Thymus (tissue), 14 donors: ENCODE data around the gene CXorf58. TPM values are rescaled to one million over a fixed set of nuclear protein-coding genes. Genes with fewer than 3 reads are reported as not detected.
"Not testable (repeated sequence)": the region's sequence is repeated elsewhere in the genome, so short reads cannot be mapped to it uniquely, and the experiment has no call there.

ENCODE experiments used
- DNase-seq, 9 donors: peaks; one replicate each; pipeline ENCODE4 v3.0.0-alpha.2; 2013; ENCODE audit warnings: low spot score in 9 of 9, low read depth in 6 of 9, missing footprints in 1 of 9
- H3K27ac ChIP-seq, 2 donors: one replicate each; pipeline ENCODE4 v1.5.1; 2013; ENCODE audit warnings: control low read depth in 1 of 2, low read depth in 1 of 2, low read length in 1 of 2, mild to moderate bottlenecking in 1 of 2, moderate library complexity in 1 of 2
- H3K27me3 ChIP-seq, 2 donors: one replicate each; pipeline ENCODE4 v1.5.1; 2013; ENCODE audit warnings: low read length in 1 of 2; ENCODE audit not compliant: control insufficient read depth in 2 of 2, insufficient read depth in 1 of 2
- H3K36me3 ChIP-seq, 2 donors: one replicate each; pipeline ENCODE4 v1.5.1; 2013; ENCODE audit warnings: low read length in 1 of 2, mild to moderate bottlenecking in 1 of 2, moderate library complexity in 1 of 2; ENCODE audit not compliant: control insufficient read depth in 2 of 2, insufficient read depth in 2 of 2
- H3K4me1 ChIP-seq, 2 donors: one replicate each; pipeline ENCODE4 v1.5.1; 2013; ENCODE audit warnings: low read length in 2 of 2; ENCODE audit not compliant: control insufficient read depth in 2 of 2, insufficient read depth in 2 of 2
- H3K4me3 ChIP-seq, 2 donors: one replicate each; pipeline ENCODE4 v1.5.1; 2013; ENCODE audit warnings: low read length in 2 of 2, control low read depth in 1 of 2, mild to moderate bottlenecking in 1 of 2
- H3K9me3 ChIP-seq, 2 donors: one replicate each; pipeline ENCODE4 v1.5.1; 2013; ENCODE audit warnings: low read length in 1 of 2, mild to moderate bottlenecking in 1 of 2; ENCODE audit not compliant: control insufficient read depth in 2 of 2, insufficient read depth in 1 of 2
- WGBS: extraction: QIAGEN DNeasy Blood & Tissue Kit; methylation state at CpG from one replicate; pipeline ENCODE4 v1.1.7; 2013; 5-methylcytosine and 5-hydroxymethylcytosine counted together
- long read RNA-seq, 10 donors: transcript quantifications; one replicate each; lab custom pipeline, GENCODE V29; 2026
- polyA plus RNA-seq: library from polyadenylated mRNA; stranded (reverse); fragments of 200-250 nt; gene quantifications from one replicate; pipeline ENCODE4 v1.2.3, GENCODE V29; 2013
- total RNA-seq: library from RNA; stranded (reverse); fragments of 120-200 nt; gene quantifications from one replicate; pipeline ENCODE4 v1.2.4, GENCODE V29; 2013
- donor health status: healthy.

CXorf58 gene
- total RNA-seq (0.09 TPM), polyA plus RNA-seq (0.18 TPM)
- long read RNA-seq, donor 1: 0 reads
- long read RNA-seq, donor 2: 0 reads
- long read RNA-seq, donor 3: 0 reads
- long read RNA-seq, donor 4, partial matches to known transcripts: 55 of 55 reads
- long read RNA-seq, donor 4, other reads (novel, unspliced or antisense): 0 of 55 reads
- long read RNA-seq, donor 5: 0 reads
- long read RNA-seq, donor 6: 0 reads
- long read RNA-seq, donor 7: 0 reads
- long read RNA-seq, donor 8, partial matches to known transcripts: 7 of 7 reads
- long read RNA-seq, donor 8, other reads (novel, unspliced or antisense): 0 of 7 reads
- long read RNA-seq, donor 9: 0 reads
- long read RNA-seq, donor 10: 0 reads

- Histone ChIP-seq H3K4me1 (peaks cover 0 to 5% of the 10 kb centered on the region in 2 donors), H3K36me3 (no peaks in the 10 kb centered on the region), H3K27me3 (peaks cover 0 to 3% of the 10 kb centered on the region in 2 donors), H3K4me3 (peak within 1 kb of the TSS; percentile 52 to 58), H3K9me3 (no peaks in the 10 kb centered on the region), H3K27ac (peak within 1 kb of the TSS; percentile 80 to 91)
- under 1% methylated on average over 81 of the region's 81 CpGs for WGBS
- DNase-seq: peak; percentile 64 to 95 (median 82)
Observed at GRCh38 chrX:23907498-23908218, at the start of gene CXorf58, which contains the start of gene APOO. Gene CXorf58, plus strand, starts transcription at chrX:23908006. Its CDS starts 2,297 bp downstream, at chrX:23910303. Gene APOO, minus strand, starts transcription at chrX:23907938. Its CDS starts 236 bp downstream, at chrX:23907702.

DNA sequence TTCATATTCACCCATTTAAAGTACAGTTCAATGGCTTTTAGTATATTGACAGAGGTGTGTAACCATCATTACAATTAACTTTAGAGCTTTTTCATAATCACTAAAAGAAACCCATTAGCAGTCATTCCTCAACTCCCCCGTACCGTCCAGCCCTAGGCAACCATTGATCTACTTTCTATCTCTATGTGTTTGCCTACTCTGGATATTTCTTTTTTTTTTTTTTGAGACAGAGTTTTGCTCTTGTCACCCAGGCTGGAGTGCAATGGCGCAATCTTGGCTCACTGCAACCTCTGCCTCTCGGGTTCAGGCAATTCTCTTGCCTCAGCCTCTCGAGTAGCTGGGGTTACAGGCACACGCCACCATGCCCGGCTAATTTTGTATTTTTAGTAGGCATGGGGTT, 48.6 kb upstream of the CXorf58 start:
- 97% methylated on average over 7 of the region's 7 CpGs for WGBS
- H3K4me3 ChIP-seq, H3K27ac ChIP-seq, H3K27me3 ChIP-seq, H3K9me3 ChIP-seq, H3K4me1 ChIP-seq, DNase-seq, H3K36me3 ChIP-seq: not testable (repeated sequence)

DNA sequence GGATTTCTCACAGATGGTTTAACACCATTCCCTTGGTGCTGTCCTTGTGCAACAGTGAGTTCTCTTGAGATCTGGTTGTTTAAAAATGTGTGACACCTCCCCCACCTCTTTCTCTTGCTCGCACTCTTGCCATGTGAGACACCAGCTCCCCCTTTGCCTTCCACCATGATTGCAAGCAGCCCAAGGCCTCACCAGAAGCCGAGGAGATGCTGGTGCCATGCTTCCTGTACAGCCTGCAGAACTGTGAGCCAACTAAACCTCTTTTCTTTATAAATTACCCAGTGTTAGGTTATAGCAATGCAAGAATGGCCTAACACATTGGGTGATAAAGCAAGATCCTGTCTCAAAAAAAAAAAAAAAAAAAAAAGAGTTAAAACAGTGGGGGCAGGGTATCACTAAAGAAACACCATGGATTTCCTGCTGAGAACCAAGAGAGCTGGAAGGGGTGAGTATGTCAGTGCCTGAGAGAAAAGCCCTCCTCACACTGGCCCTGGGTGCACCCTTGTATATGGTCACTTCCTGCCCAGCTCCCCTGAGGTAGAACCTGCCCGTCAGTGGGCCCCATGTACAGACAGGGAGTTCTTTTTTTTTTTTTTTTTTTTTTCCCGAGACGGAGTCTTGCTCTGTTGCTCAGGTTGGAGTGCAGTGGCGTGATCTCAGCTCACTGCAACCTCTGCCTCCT, 46.5 kb upstream of the CXorf58 start:
- H3K9me3 ChIP-seq: no peaks in the 10 kb centered on the region
- H3K27ac ChIP-seq: no peak overlapping the region
- no peaks in the 10 kb centered on the region for H3K36me3 ChIP-seq
- DNase-seq: peak in 1 of 9 donors; percentile 3
- H3K4me3 ChIP-seq: no peak overlapping the region
- 95% methylated on average over 6 of the region's 6 CpGs for whole genome bisulfite sequencing
- H3K4me1 ChIP-seq: no peaks in the 10 kb centered on the region
- no peaks in the 10 kb centered on the region for H3K27me3 ChIP-seq

DNA sequence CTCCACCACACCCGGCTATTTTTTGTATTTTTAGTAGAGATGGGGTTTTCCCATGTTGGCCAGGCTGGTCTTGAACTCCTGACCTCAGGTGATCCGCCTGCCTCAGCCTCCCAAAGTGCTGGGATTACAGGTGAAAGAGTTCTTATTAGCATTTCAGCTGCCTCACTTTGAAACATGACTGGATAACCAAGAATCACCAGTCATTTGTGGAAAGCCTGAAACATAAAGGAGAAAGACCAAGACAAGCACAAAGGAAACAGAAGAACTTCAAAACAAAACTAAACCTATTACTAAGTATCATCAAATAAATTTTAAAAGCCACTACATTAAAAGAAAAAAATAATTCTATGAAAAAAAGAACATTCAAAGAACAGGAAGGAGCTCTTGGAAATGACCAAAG, 45.9 kb upstream of the CXorf58 start:
- not testable (repeated sequence) for DNase-seq, H3K27me3 ChIP-seq, H3K27ac ChIP-seq, H3K9me3 ChIP-seq, H3K4me3 ChIP-seq, H3K36me3 ChIP-seq, H3K4me1 ChIP-seq
- 93% methylated on average over 2 of the region's 2 CpGs for WGBS

GRCh38 chrX:23864742-23865326, 43.0 kb upstream of the CXorf58 start:
- Histone ChIP-seq H3K36me3 (no peaks in the 10 kb centered on the region), H3K27me3 (no peaks in the 10 kb centered on the region), H3K27ac (no peak overlapping the region), H3K4me1 (no peaks in the 10 kb centered on the region), H3K4me3 (no peak overlapping the region), H3K9me3 (no peaks in the 10 kb centered on the region)
- no peak for DNase-seq
- WGBS: 99% methylated on average over 5 of the region's 5 CpGs

- Histone ChIP-seq H3K4me3 (no peak overlapping the region), H3K4me1 (no peaks in the 10 kb centered on the region), H3K9me3 (no peaks in the 10 kb centered on the region), H3K27ac (no peak overlapping the region), H3K27me3 (no peaks in the 10 kb centered on the region), H3K36me3 (no peaks in the 10 kb centered on the region)
- no peak for DNase-seq
- WGBS: 96% methylated on average over 2 of the region's 2 CpGs
Observed at GRCh38 chrX:23870041-23870440, 37.8 kb upstream of the CXorf58 start.

DNA sequence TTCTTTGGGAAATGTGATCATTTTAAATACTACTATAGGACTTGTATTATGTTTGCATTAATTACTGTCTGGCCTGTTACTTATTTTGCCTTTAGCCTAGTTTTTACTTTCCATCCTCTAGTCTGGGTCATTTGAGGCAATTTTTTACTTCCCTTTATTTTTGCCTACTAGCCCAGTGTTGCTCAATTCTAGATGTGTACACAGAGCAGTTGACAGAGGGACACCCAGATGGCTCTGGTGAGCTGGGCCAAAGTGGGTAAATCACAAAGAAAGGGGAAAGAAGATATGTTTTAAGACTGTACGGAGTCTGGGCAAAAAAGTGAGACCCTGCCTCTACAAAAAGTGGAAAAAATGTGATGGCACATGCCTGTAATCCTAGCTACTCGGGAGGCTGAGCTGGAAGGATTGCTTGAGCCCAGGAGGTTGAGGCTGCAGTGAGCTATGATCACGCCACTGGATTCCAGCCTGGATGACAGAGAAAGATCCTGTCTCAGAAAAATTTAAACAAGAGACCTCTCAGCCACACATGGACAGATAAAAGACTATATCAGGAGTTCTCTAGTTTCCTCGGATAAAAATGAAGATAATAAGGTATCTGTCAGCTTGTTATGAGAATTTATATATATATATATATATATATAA, 35.8 kb upstream of the CXorf58 start:
- WGBS: 91% methylated on average over 4 of the region's 4 CpGs
- DNase-seq: no peak
- no peaks in the 10 kb centered on the region for H3K27me3 ChIP-seq
- H3K9me3 ChIP-seq: no peaks in the 10 kb centered on the region
- H3K4me3 ChIP-seq: no peak overlapping the region
- no peaks in the 10 kb centered on the region for H3K36me3 ChIP-seq
- no peaks in the 10 kb centered on the region for H3K4me1 ChIP-seq
- no peak overlapping the region for H3K27ac ChIP-seq

GRCh38 chrX:23879380-23880090, 28.3 kb upstream of the CXorf58 start:
- no peaks in the 10 kb centered on the region for H3K36me3 ChIP-seq
- WGBS: 92% methylated on average over 2 of the region's 2 CpGs
- no peak overlapping the region for H3K4me3 ChIP-seq
- DNase-seq: no peak
- H3K4me1 ChIP-seq: no peaks in the 10 kb centered on the region
- H3K27me3 ChIP-seq: no peaks in the 10 kb centered on the region
- H3K27ac ChIP-seq: no peak overlapping the region
- no peaks in the 10 kb centered on the region for H3K9me3 ChIP-seq
